Fibroblast of villous mesenchyme (primary cell): ENCODE results near the gene BIVM. TPM values are rescaled to one million over a fixed set of nuclear protein-coding genes. Genes with fewer than 3 reads are reported as not detected.

Experiments
- DNase-seq: peaks from one replicate; pipeline ENCODE4 v3.0.0-alpha.2; 2010; ENCODE audit warnings: low read depth
- H3K4me3 ChIP-seq: 2 replicates; pipeline ENCODE4 v1.5.1; 2011; ENCODE audit warnings: low read depth, mild to moderate bottlenecking, low read length
- CTCF ChIP-seq: IDR thresholded peaks from 2 replicates; pipeline ENCODE4 v1.5.1; 2012; ENCODE audit warnings: low read depth, mild to moderate bottlenecking, low read length; ENCODE audit not compliant: insufficient read depth
- total RNA-seq: library from RNA; depleted of rRNA; stranded (reverse); fragments of >200 nt; gene quantifications from 2 replicates; pipeline ENCODE4 v1.2.3, GENCODE V29; 2012

BIVM gene
- total RNA-seq, 1 donor: 62.2 TPM

GRCh38 chr13:102784483-102784882 lies 14.4 kb upstream of the BIVM start:
- H3K4me3 ChIP-seq: no peak overlapping the region
- DNase-seq: no peak
- no peak for TF ChIP-seq CTCF

GRCh38 chr13:102788683-102789082 lies 10.2 kb upstream of the BIVM start:
- H3K4me3 ChIP-seq: no peak overlapping the region
- no peak for DNase-seq
- TF ChIP-seq CTCF: no peak

GRCh38 chr13:102792396-102792795 lies 6.5 kb upstream of the BIVM start:
- H3K4me3 ChIP-seq: no peak overlapping the region
- DNase-seq: no peak
- TF ChIP-seq CTCF: no peak

GRCh38 chr13:102793611-102794355 lies 5.1 kb upstream of the BIVM start:
- no peak overlapping the region for H3K4me3 ChIP-seq
- no peak for TF ChIP-seq CTCF
- no peak for DNase-seq

GRCh38 chr13:102799426-102800144 lies 666 bp downstream of the BIVM start:
- peak overlapping the region; percentile 81 for H3K4me3 ChIP-seq
- TF ChIP-seq CTCF: no peak
- peak; percentile 26 for DNase-seq

GRCh38 chr13:102800145-102801041 lies 1.5 kb downstream of the BIVM start:
- H3K4me3 ChIP-seq: peak overlapping the region; percentile 81
- DNase-seq: peak; percentile 79
- TF ChIP-seq CTCF: peak; percentile 74
